H1 (cell line): ENCODE results near the gene OVOL3. TPM values are rescaled to one million over a fixed set of nuclear protein-coding genes. Genes with fewer than 3 reads are reported as not detected.
A peak's percentile ranks its signal among the peaks of the same experiment; 100 is the strongest.

Experiments used
- CTCF ChIA-PET: fragments of 300-600 bp; sonication (Branson Sonifier 250); formaldehyde crosslinking; loops from one replicate; lab custom pipeline; 2021; ENCODE audit not compliant: partially characterized antibody; lab: Charles Lee
- POLR2A ChIA-PET: fragments of 300-600 bp; sonication (Branson Sonifier 250); formaldehyde crosslinking; loops from one replicate; lab custom pipeline; 2021; ENCODE audit warnings: inconsistent platforms; ENCODE audit not compliant: partially characterized antibody; lab: Charles Lee
- DNase-seq, 2 experiments: peaks; one replicate each; pipeline versions ENCODE4 v3.0.0 to v3.0.0-alpha.2; 2010 to 2022; ENCODE audit warnings: low spot score in 2 of 2, low read depth in 1 of 2, mixed read lengths in 1 of 2
- FAIRE-seq: peaks from 2 replicates; lab custom pipeline; 2011; peaks lifted over from hg19 to GRCh38; lab: Jason Lieb, UNC
- H2AFZ ChIP-seq: 2 replicates; pipeline ENCODE4 v1.8.1; 2012; ENCODE audit warnings: low read length, inconsistent platforms
- H2AK5ac ChIP-seq: 2 replicates; pipeline ENCODE4 v1.6.1; 2013; ENCODE audit warnings: low read depth, low read length
- H2BK120ac ChIP-seq: replicated peaks from 2 replicates; pipeline ENCODE3; 2013; ENCODE audit warnings: low read depth, low read length, inconsistent platforms
- H2BK12ac ChIP-seq: 2 replicates; pipeline ENCODE4 v1.6.1; 2013; ENCODE audit warnings: low read depth, low read length
- H2BK15ac ChIP-seq: 2 replicates; pipeline ENCODE4 v1.6.1; 2013; ENCODE audit warnings: low read length
- H2BK20ac ChIP-seq: 2 replicates; pipeline ENCODE4 v1.6.1; 2013; ENCODE audit warnings: low read length
- H2BK5ac ChIP-seq: 2 replicates; pipeline ENCODE4 v1.6.1; 2013; ENCODE audit warnings: low read depth, low read length
- H3K14ac ChIP-seq: 2 replicates; pipeline ENCODE4 v1.6.1; 2013; ENCODE audit warnings: inconsistent platforms; ENCODE audit not compliant: insufficient read length
- H3K18ac ChIP-seq: 2 replicates; pipeline ENCODE4 v1.6.1; 2013; ENCODE audit warnings: low read length; ENCODE audit errors: extremely low read depth
- H3K23ac ChIP-seq: 2 replicates; pipeline ENCODE4 v1.6.1; 2013; ENCODE audit warnings: inconsistent platforms; ENCODE audit not compliant: insufficient read length
- H3K23me2 ChIP-seq: 2 replicates; pipeline ENCODE4 v1.6.1; 2013; ENCODE audit warnings: low read depth, low read length
- H3K27ac ChIP-seq: 2 replicates; pipeline ENCODE4 v1.6.1; 2011; ENCODE audit warnings: low read depth, low read length, inconsistent platforms
- H3K27me3 ChIP-seq, 4 experiments: replicated peaks in 1 of 4; 1 replicate in 1 of 4; 2 replicates in 3 of 4; pipeline versions ENCODE4 v1.6.1 to v1.8.1; 2011 to 2013; ENCODE audit warnings: low read length in 3 of 4, mild to moderate bottlenecking in 3 of 4, inconsistent platforms in 2 of 4, mixed read lengths in 2 of 4, moderate library complexity in 1 of 4; ENCODE audit not compliant: control insufficient read depth in 3 of 4, insufficient read depth in 3 of 4; ENCODE audit errors: extremely low read depth in 1 of 4
- H3K36me3 ChIP-seq, 4 experiments: 2 replicates each; pipeline versions ENCODE4 v1.6.1 to v1.8.1; 2011 to 2013; ENCODE audit warnings: mild to moderate bottlenecking in 4 of 4, low read length in 3 of 4, moderate library complexity in 2 of 4, control low read depth in 1 of 4, inconsistent platforms in 1 of 4; ENCODE audit not compliant: insufficient read depth in 4 of 4, control insufficient read depth in 2 of 4
- H3K4ac ChIP-seq: replicated peaks from 2 replicates; pipeline ENCODE3; 2013; ENCODE audit warnings: low read length, low read depth, mixed read lengths, inconsistent platforms; ENCODE audit not compliant: insufficient read length
- H3K4me1 ChIP-seq, 4 experiments: replicated peaks in 1 of 4; 1 replicate in 1 of 4; 2 replicates in 3 of 4; pipeline versions ENCODE4 v1.6.1 to v1.8.1; 2011 to 2013; ENCODE audit warnings: low read length in 3 of 4, inconsistent platforms in 2 of 4, mixed read lengths in 1 of 4; ENCODE audit not compliant: insufficient read depth in 4 of 4, control insufficient read depth in 3 of 4
- H3K4me2 ChIP-seq, 2 experiments: 2 replicates each; pipeline versions ENCODE4 v1.6.1 to v1.8.1; 2011 to 2013; ENCODE audit warnings: low read depth in 2 of 2, low read length in 2 of 2, control low read depth in 1 of 2, inconsistent platforms in 1 of 2, mild to moderate bottlenecking in 1 of 2; ENCODE audit not compliant: insufficient read depth in 1 of 2
- H3K4me3 ChIP-seq, 4 experiments: fragments of 200-600, 300-600 bp in 1 of 4; sonication (generic), shearing (Covaris generic), sonication (Bioruptor Twin) in 1 of 4; 2 replicates each; pipeline versions ENCODE4 v1.5.1 to v1.8.1; 2011 to 2016; ENCODE audit warnings: low read length in 4 of 4, low read depth in 3 of 4, control low read depth in 2 of 4, inconsistent platforms in 2 of 4, mild to moderate bottlenecking in 2 of 4, mixed read lengths in 1 of 4, moderate library complexity in 1 of 4; ENCODE audit not compliant: insufficient read depth in 2 of 4; ENCODE audit errors: extremely low read depth in 1 of 4
- H3K56ac ChIP-seq: replicated peaks from 2 replicates; pipeline ENCODE3; 2013; ENCODE audit warnings: low read depth, mild to moderate bottlenecking, mixed read lengths, low read length, inconsistent platforms; ENCODE audit not compliant: insufficient read length
- H3K79me1 ChIP-seq: 2 replicates; pipeline ENCODE4 v1.6.1; 2013; ENCODE audit warnings: low read depth, low read length, control low read depth
- H3K79me2 ChIP-seq, 2 experiments: 2 replicates each; pipeline versions ENCODE4 v1.6.1 to v1.8.1; 2012 to 2013; ENCODE audit warnings: low read length in 2 of 2, mild to moderate bottlenecking in 2 of 2, inconsistent platforms in 1 of 2; ENCODE audit not compliant: insufficient read depth in 2 of 2, control insufficient read depth in 1 of 2
- H3K9ac ChIP-seq, 4 experiments: replicated peaks in 1 of 4; 1 replicate in 1 of 4; 2 replicates in 3 of 4; pipeline versions ENCODE4 v1.6.1 to v1.8.1; 2011 to 2013; ENCODE audit warnings: low read depth in 3 of 4, low read length in 3 of 4, control low read depth in 2 of 4, mild to moderate bottlenecking in 2 of 4, moderate library complexity in 2 of 4, inconsistent platforms in 1 of 4; ENCODE audit errors: extremely low read depth in 1 of 4
- H3K9me3 ChIP-seq, 2 experiments: 2 replicates each; pipeline versions ENCODE4 v1.6.1 to v1.8.1; 2012 to 2013; ENCODE audit warnings: mild to moderate bottlenecking in 2 of 2, moderate library complexity in 2 of 2, control low read depth in 1 of 2, inconsistent platforms in 1 of 2, low read depth in 1 of 2, low read length in 1 of 2, mixed read lengths in 1 of 2; ENCODE audit not compliant: insufficient read depth in 2 of 2
- H4K20me1 ChIP-seq, 2 experiments: replicated peaks in 1 of 2; 2 replicates each; pipeline versions ENCODE3 to v1.8.1; 2011 to 2013; ENCODE audit warnings: inconsistent platforms in 2 of 2, low read length in 2 of 2, mild to moderate bottlenecking in 1 of 2; ENCODE audit not compliant: insufficient read depth in 2 of 2, control insufficient read depth in 1 of 2
- H4K5ac ChIP-seq: 2 replicates; pipeline ENCODE4 v1.6.1; 2013; ENCODE audit warnings: low read length, low read depth, mixed read lengths, inconsistent platforms; ENCODE audit not compliant: insufficient read length
- H4K8ac ChIP-seq: 2 replicates; pipeline ENCODE4 v1.8.0; 2013; ENCODE audit warnings: mild to moderate bottlenecking, moderate library complexity, low read length, inconsistent platforms; ENCODE audit not compliant: insufficient read depth; ENCODE audit errors: extremely low read depth
- H4K91ac ChIP-seq: replicated peaks from 2 replicates; pipeline ENCODE3; 2013; ENCODE audit warnings: low read length, mixed read lengths, inconsistent platforms; ENCODE audit not compliant: insufficient read length
- EP300 ChIP-seq, 2 experiments: IDR thresholded peaks; 1 replicate in 1 of 2; 2 replicates in 1 of 2; pipeline ENCODE4 v1.6.1; 2011 to 2012; ENCODE audit warnings: low read depth in 2 of 2, low read length in 2 of 2, mild to moderate bottlenecking in 2 of 2, borderline replicate concordance in 1 of 2, inconsistent platforms in 1 of 2, moderate library complexity in 1 of 2
- HDAC2 ChIP-seq, 2 experiments: fragments of 300-600 bp in 1 of 2; sonication (generic) in 1 of 2; IDR thresholded peaks; 2 replicates each; pipeline ENCODE4 v1.6.1; 2011 to 2012; ENCODE audit warnings: low read depth in 2 of 2, low read length in 2 of 2, mild to moderate bottlenecking in 2 of 2, moderate library complexity in 2 of 2, borderline replicate concordance in 1 of 2, inconsistent platforms in 1 of 2
- NRF1 ChIP-seq: IDR thresholded peaks from 2 replicates; pipeline ENCODE4 v1.6.1; 2011; ENCODE audit warnings: mild to moderate bottlenecking, low read depth, low read length, improper control_type of control experiment
- POLR2AphosphoS5 ChIP-seq: IDR thresholded peaks from 2 replicates; pipeline ENCODE4 v1.6.1; 2011; ENCODE audit warnings: low read depth, low read length
- WGBS, 2 experiments: shearing (Covaris generic) in 1 of 2; methylation state at CpG; one replicate each; pipeline versions ENCODE4 v1.1.6 to v1.1.7; 2013 to 2015; ENCODE audit warnings: low lambda C conversion rate in 2 of 2, mixed read lengths in 2 of 2, inconsistent platforms in 1 of 2, low coverage in 1 of 2, missing lambda C conversion rate in 1 of 2; ENCODE audit not compliant: insufficient replicate concordance in 2 of 2, insufficient coverage in 1 of 2, insufficient read length in 1 of 2; ENCODE audit errors: extremely low coverage in 1 of 2, missing lambda C conversion rate in 1 of 2; 5-methylcytosine and 5-hydroxymethylcytosine counted together
- polyA plus RNA-seq, 7 experiments: library from polyadenylated mRNA; depleted of rRNA in 3 of 7; stranded (reverse) in 5 of 7; unstranded in 2 of 7; fragments of >200 nt in 5 of 7; fragments of 200-250 nt in 2 of 7; gene quantifications; 1 replicate in 5 of 7; 2 replicates in 1 of 7; 4 replicates in 1 of 7; pipeline versions ENCODE4 v1.2.1 to v1.2.3, GENCODE V29; 2011 to 2013; ENCODE audit warnings: missing spikeins in 2 of 7, mixed read lengths in 2 of 7
- total RNA-seq: library from RNA; stranded (reverse); fragmentation: NEBNext Ultra II Directional; extraction: Animal tissue kit (Norgen Biotek cat#: 25700); gene quantifications from 2 replicates; pipeline ENCODE4 v1.2.1, GENCODE V29; 2021

The OVOL3 gene
- total and polyA plus RNA-seq, 2 of the 8 experiments (the other 6 are each of a cell fraction or from before 2014, with no cell fraction given) = 0.45 TPM; not detected in 1

DNA sequence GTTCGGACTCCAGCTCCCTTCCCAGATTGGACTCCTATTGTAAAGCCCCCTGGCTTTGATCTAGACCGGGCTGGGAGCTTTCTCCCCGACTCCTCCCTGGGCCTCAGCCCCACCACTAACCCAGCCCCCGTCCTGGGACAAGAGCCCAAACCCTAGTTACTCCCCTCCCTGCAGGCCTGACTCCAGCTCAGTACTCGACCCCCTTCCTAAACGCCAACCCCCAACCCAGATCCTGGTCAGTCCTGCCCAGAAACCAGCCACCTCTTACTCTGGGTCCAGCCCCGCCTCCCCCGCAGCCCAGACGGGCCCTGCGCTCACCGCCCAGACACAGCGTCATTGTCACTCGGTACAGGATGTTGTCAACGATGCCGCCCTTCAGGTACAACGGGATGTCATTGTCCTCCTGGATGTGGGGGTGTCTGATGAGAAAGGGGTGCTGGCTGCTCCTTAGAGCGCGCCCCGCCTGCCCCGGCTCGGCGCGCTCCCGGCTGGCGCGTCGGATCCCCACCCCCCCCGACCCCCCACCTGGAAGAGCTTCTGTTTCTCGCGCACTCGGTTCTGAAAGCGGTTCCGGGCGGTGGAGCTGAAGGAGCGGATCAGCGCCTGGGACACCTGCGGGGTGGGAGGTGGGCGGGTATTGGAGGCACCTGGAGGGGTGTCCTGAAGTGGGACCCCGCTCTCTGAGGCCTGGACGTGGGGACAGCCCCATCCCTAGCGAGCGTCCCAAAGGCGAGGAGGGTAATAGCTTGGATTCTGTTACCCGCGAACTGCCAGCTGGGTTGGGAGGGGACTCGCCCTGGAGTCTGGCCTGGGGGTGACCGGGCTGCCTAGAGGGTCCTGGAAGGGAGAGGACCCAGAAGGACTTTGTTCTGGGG, 40.4 kb downstream of the OVOL3 start:
- no peak for FAIRE-seq
- H2BK120ac ChIP-seq = no peak overlapping the region
- H3K79me1 ChIP-seq = no peaks in the 10 kb centered on the region
- peaks cover 13% of the 10 kb centered on the region; the same call in 1 of the 2 replicates for H3K23me2 ChIP-seq
- H4K20me1 ChIP-seq = peaks cover 0 to 8% of the 10 kb centered on the region in 2 experiments
- H2AK5ac ChIP-seq = no peak overlapping the region
- no peak for DNase-seq
- no peak overlapping the region for H3K4ac ChIP-seq
- H4K8ac ChIP-seq = no peak overlapping the region
- H3K18ac ChIP-seq = no peak overlapping the region
- H2BK12ac ChIP-seq = no peak overlapping the region
- no peak overlapping the region for H3K56ac ChIP-seq
- no peak overlapping the region for H3K9ac ChIP-seq
- H4K91ac ChIP-seq = no peak overlapping the region
- ChIA-PET CTCF (interaction anchor here (0.8 to 2.9 kb wide), 4 partner anchors 15 to 23 kb away, joined by 3 to 17 read pairs (median 4); no protein-coding TSS in a partner anchor), POLR2A (interaction anchor here (0.6 to 4.2 kb wide), 17 partner anchors 8 to 338 kb away, joined by 3 to 29 read pairs (median 4); partner anchors contain the start of genes CAPNS1, POLR2I, TBCB and ZNF566)
- no peaks in the 10 kb centered on the region for H3K27me3 ChIP-seq
- H2BK5ac ChIP-seq = no peak overlapping the region; the same call in 1 of the 2 replicates
- no peak overlapping the region for H2BK15ac ChIP-seq
- H3K23ac ChIP-seq = no peak overlapping the region
- no peak overlapping the region for H4K5ac ChIP-seq
- no peak overlapping the region for H2BK20ac ChIP-seq
- H3K27ac ChIP-seq = no peak overlapping the region
- H3K14ac ChIP-seq = no peak overlapping the region
- H3K79me2 ChIP-seq = no peaks in the 10 kb centered on the region
- H3K36me3 ChIP-seq = peaks cover 7 to 33% (median 15%) of the 10 kb centered on the region in 4 experiments; a peak in 6 of 8 replicates
- H3K9me3 ChIP-seq = no peaks in the 10 kb centered on the region
- H2AFZ ChIP-seq = no peak overlapping the region
- H3K4me3 ChIP-seq = peak overlapping the region; percentile 17 to 47 (median 38); a peak in 6 of 8 replicates
- peaks cover 0 to 5% (median 0%) of the 10 kb centered on the region in 4 experiments; a peak in 1 of 7 replicates for H3K4me1 ChIP-seq
- TF ChIP-seq NRF1 (no peak), POLR2AphosphoS5 (peak; percentile 2; the same call in 1 of the 2 replicates), HDAC2 (IDR thresholded peaks at IDR 0.05; ENCODE audit: borderline replicate concordance in 1 of 2, low read depth in 2 of 2, low read length in 2 of 2) (no peak), EP300 (IDR thresholded peaks at IDR 0.05; ENCODE audit: borderline replicate concordance in 1 of 2, low read depth in 2 of 2, low read length in 2 of 2) (no peak)
- H3K4me2 ChIP-seq = peak overlapping the region; percentile 58 to 97
- WGBS, 2 experiments = 66% methylated on average over 26 of the region's 47 CpGs; no CpG with 5 or more reads in 1 of the 2 experiments
